Panc1 (cell line): ENCODE results near the gene ING2. TPM values are rescaled to one million over a fixed set of nuclear protein-coding genes. Genes with fewer than 3 reads are reported as not detected.
"Not testable (repeated sequence)": the region's sequence is repeated elsewhere in the genome, so short reads cannot be mapped to it uniquely, and the experiment has no call there.

Experiments used
- ATAC-seq: fragments of 200-7000 bp; cut with Tn5 transposase; 2 replicates; pipeline ENCODE4 v1.9.1; 2020; ENCODE audit warnings: mild to moderate bottlenecking, moderate library complexity
- BruUV-seq: library from RNA; stranded (reverse); fragments of 400-500 nt; replicated peaks from 2 replicates; lab custom pipeline; 2021; lab: Mats Ljungman, UMichigan
- CTCF ChIA-PET: fragments of 300-600 bp; sonication (Branson Sonifier 250); formaldehyde crosslinking; loops from one replicate; lab custom pipeline; 2022; ENCODE audit warnings: antibody characterized with exemption; lab: Charles Lee
- POLR2A ChIA-PET: fragments of 300-600 bp; sonication (Branson Sonifier 250); formaldehyde crosslinking; loops from one replicate; lab custom pipeline; 2022; ENCODE audit warnings: antibody characterized with exemption; lab: Charles Lee
- DNase-seq: peaks from one replicate; pipeline ENCODE4 v3.0.0-alpha.2; 2010; ENCODE audit warnings: low read depth, low spot score
- H3K27ac ChIP-seq: 2 replicates; pipeline ENCODE4 v1.5.1; 2011; ENCODE audit warnings: mild to moderate bottlenecking, low read length, inconsistent platforms
- H3K27me3 ChIP-seq: fragments of 200-500 bp; sonication (Bioruptor generic); 2 replicates; pipeline ENCODE4 v1.6.0; 2014; ENCODE audit warnings: low read length, inconsistent platforms; ENCODE audit not compliant: control insufficient read depth, insufficient read depth
- H3K36me3 ChIP-seq: fragments of 200-500 bp; sonication (Bioruptor generic); 2 replicates; pipeline ENCODE4 v1.5.1; 2014; ENCODE audit warnings: inconsistent platforms, mild to moderate bottlenecking, low read length, moderate library complexity; ENCODE audit not compliant: control insufficient read depth, insufficient read depth
- H3K4me1 ChIP-seq: 2 replicates; pipeline ENCODE4 v1.5.1; 2011; ENCODE audit warnings: inconsistent platforms, mild to moderate bottlenecking, low read length, moderate library complexity; ENCODE audit not compliant: control insufficient read depth, insufficient read depth
- H3K4me3 ChIP-seq, 2 experiments: 2 replicates each; pipeline ENCODE4 v1.5.1; 2011 to 2012; ENCODE audit warnings: low read depth in 2 of 2, low read length in 2 of 2, mild to moderate bottlenecking in 2 of 2, inconsistent platforms in 1 of 2, moderate library complexity in 1 of 2
- H3K9me3 ChIP-seq: fragments of 200-500 bp; sonication (Bioruptor generic); 2 replicates; pipeline ENCODE4 v1.5.1; 2014; ENCODE audit warnings: low read depth, mild to moderate bottlenecking, inconsistent platforms, low read length, moderate library complexity; ENCODE audit not compliant: control insufficient read depth, insufficient read depth
- CTCF ChIP-seq: fragments of 450-650 bp; IDR thresholded peaks from 2 replicates; pipeline ENCODE4 v1.5.1; 2017; ENCODE audit warnings: mild to moderate bottlenecking
- POLR2AphosphoS5 ChIP-seq: IDR thresholded peaks from 2 replicates; pipeline ENCODE4 v1.6.1; 2012; ENCODE audit warnings: mild to moderate bottlenecking, low read depth, low read length, moderate library complexity
- REST ChIP-seq, 2 experiments: IDR thresholded peaks; 2 replicates each; pipeline ENCODE4 v1.6.1; 2011 to 2012; ENCODE audit warnings: low read depth in 2 of 2, control low read depth in 1 of 2, low read length in 1 of 2, mild to moderate bottlenecking in 1 of 2, moderate library complexity in 1 of 2; ENCODE audit not compliant: insufficient read depth in 1 of 2
- SIN3A ChIP-seq: IDR thresholded peaks from 2 replicates; pipeline ENCODE4 v1.6.1; 2012; ENCODE audit warnings: low read depth, mild to moderate bottlenecking, low read length, moderate library complexity, borderline replicate concordance; ENCODE audit not compliant: insufficient read depth
- TCF7L2 ChIP-seq: IDR thresholded peaks from 2 replicates; pipeline ENCODE4 v1.6.1; 2011; ENCODE audit warnings: mild to moderate bottlenecking, low read depth, low read length, inconsistent platforms
- in situ Hi-C: cut with HindIII; loops from 2 replicates; pipeline ENCODE4 v1.10.0; 2016; ENCODE audit warnings: low sequenced_read_pairs, low pct_unique_long_range_greater_than_20kb
- intact Hi-C: fragments of 100-400 bp; cut with micrococcal nuclease; formaldehyde crosslinking; loops from one replicate; pipeline ENCODE4 v1.10.0; 2022; ENCODE audit not compliant: unreplicated experiment
- total RNA-seq: library from RNA; stranded (reverse); gene quantifications from one replicate; pipeline ENCODE4 v1.2.1, GENCODE V29; 2021; ENCODE audit not compliant: unreplicated experiment

Gene ING2
- total RNA-seq, 1 experiment from 2014 or later, result 11.8 TPM

- ATAC-seq (no peak), DNase-seq (no peak)
- no peaks in the 10 kb centered on the region for H3K9me3 ChIP-seq
- no peak for TF ChIP-seq CTCF
- TF ChIP-seq REST (IDR thresholded peaks at IDR 0.05; ENCODE audit: insufficient read depth in 1 of 2, low read depth in 2 of 2, low read length in 1 of 2), result no peak
- TF ChIP-seq TCF7L2, result no peak
- no peak for TF ChIP-seq POLR2AphosphoS5
- TF ChIP-seq SIN3A, result no peak
- ChIA-PET POLR2A (no interaction called here), CTCF (no interaction called here)
- no TSS peak for BruUV-seq
- no peak overlapping the region for H3K27ac ChIP-seq
- intact Hi-C loops, result no loop called here
- no peak overlapping the region for H3K4me3 ChIP-seq
- H3K4me1 ChIP-seq, result no peaks in the 10 kb centered on the region
- no peaks in the 10 kb centered on the region for H3K27me3 ChIP-seq
- H3K36me3 ChIP-seq, result no peaks in the 10 kb centered on the region
- in situ Hi-C loops, result no loop called here
Measured at GRCh38 chr4:183552274-183553146, 47.7 kb downstream of the ING2 start.

GRCh38 chr4:183553147-183553478, 48.3 kb downstream of the ING2 start:
- in situ Hi-C loops, DNase-seq, CTCF ChIA-PET, ATAC-seq, intact Hi-C loops, BruUV-seq, POLR2A ChIA-PET, H3K4me3 ChIP-seq, H3K36me3 ChIP-seq, H3K4me1 ChIP-seq, H3K27ac ChIP-seq, H3K9me3 ChIP-seq, H3K27me3 ChIP-seq: not testable (repeated sequence)
